ENCODE measurements around the gene EXOC5.

Gene EXOC5

DNA sequence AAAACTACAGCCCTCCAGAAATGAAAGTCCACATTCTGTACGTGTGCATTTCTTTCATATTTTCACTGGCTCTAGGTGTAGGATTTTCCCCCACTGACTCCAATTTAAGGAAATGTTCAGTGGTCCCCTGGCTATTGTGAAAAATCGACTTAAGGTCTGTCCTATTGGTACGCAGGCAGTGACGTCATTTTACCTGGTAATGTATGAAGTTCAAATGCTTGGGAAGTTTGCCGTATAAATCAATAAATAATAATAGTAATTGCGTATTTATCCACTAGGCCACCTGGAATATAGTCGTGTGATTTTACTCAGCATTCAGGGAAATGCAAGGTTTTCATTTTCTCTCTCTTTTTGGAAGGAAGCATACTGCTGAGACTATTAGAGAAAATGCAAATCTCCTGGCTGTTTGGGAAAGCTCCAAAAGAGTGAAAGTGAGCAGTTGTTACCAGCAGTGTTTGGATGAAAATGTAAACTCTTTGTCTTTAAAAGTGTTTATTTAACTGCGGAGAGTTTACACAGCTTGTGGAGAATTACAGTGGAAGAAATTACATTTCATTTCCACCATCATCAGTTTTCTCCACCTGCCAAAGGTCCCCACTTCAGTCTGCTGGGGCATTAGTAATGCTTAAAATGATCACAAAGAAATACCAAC lies 107.0 kb downstream of the EXOC5 start:
- DNase-seq: no peak

DNA sequence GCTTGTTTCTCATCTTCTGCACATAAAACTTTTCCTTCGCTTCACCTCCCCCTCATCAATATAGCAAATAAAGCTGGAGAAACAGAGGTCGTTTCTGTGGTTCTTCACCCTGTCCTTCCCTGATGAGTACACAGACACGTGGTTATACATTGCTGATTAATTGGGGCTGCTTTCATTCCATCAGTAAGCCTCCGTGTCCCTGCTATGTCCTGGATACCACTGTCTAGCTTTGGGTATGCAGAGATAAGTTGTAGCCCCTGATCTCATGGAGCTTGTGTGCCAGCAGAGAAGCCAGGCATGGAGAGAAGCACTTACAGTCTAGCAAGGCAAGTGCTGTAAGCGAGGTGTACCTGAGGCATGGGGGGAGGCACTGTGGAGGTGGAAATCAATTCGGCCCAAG lies 108.4 kb downstream of the EXOC5 start:
- DNase-seq: no peak

DNA sequence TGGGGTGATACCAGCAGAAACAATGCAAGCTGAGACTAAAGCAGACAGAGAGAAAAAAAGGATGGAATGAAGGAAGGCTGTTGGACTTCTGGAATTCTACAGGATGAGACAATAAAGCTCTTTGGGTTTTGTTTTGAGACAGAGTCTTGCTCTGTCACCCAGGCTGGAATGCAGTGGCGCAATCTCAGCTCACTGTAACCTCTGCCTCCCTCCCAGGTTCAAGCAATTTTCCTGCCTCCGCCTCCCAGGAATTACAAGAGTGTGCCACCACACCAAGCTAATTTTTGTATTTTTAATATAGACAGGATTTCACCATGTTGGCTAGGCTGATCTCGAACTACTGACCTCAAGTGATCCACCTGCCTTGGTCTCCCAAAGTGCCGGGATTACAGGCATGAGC lies 115.4 kb downstream of the EXOC5 start:
- DNase-seq: no peak
